Measurements from ENCODE around the gene H2AZ2. TPM values are rescaled to one million over a fixed set of nuclear protein-coding genes. Genes with fewer than 3 reads are reported as not detected.
"Not testable (repeated sequence)": the region's sequence is repeated elsewhere in the genome, so short reads cannot be mapped to it uniquely, and the experiment has no call there.

Gene H2AZ2
- total RNA-seq, 1 donor from 2014 or later = 105 TPM

GRCh38 chr7:44867073-44867995, 19.4 kb upstream of the H2AZ2 start:
- Mint-ChIP-seq H3K4me3 (ENCODE audit: unreplicated experiment) (no peak overlapping the region), H3K27me3 (ENCODE audit: low read depth, unreplicated experiment) (no peaks in the 10 kb centered on the region), H3K27ac (ENCODE audit: unreplicated experiment) (peak overlapping the region; percentile 72), H3K9me3 (ENCODE audit: unreplicated experiment) (peaks cover 5% of the 10 kb centered on the region), H3K36me3 (ENCODE audit: low read depth, unreplicated experiment) (peaks cover 2% of the 10 kb centered on the region), H3K4me1 (ENCODE audit: low read depth, unreplicated experiment) (peaks cover 8% of the 10 kb centered on the region)
- Histone ChIP-seq H3K79me2 (ENCODE audit: insufficient read depth, low read length) (no peaks in the 10 kb centered on the region), H3K27me3 (ENCODE audit: insufficient read depth, low read length) (no peaks in the 10 kb centered on the region), H3K9me3 (ENCODE audit: insufficient read depth, low read depth, low read length) (no peaks in the 10 kb centered on the region), H2AFZ (ENCODE audit: low read depth, low read length) (no peak overlapping the region), H3K27ac (ENCODE audit: low read depth, low read length) (peak overlapping the region; percentile 12), H3K4me1 (ENCODE audit: insufficient read depth, low read length) (peaks cover 8% of the 10 kb centered on the region), H4K20me1 (ENCODE audit: insufficient read depth, low read length) (no peaks in the 10 kb centered on the region), H3K4me3 (ENCODE audit: insufficient read depth, low read depth, low read length) (no peak overlapping the region), H3K36me3 (ENCODE audit: insufficient read depth, low read length) (no peaks in the 10 kb centered on the region), H3K9ac (ENCODE audit: low read length) (no peak overlapping the region), H3K4me2 (ENCODE audit: low read length) (peak overlapping the region; percentile 24)
- TF ChIP-seq EZH2 (IDR thresholded peaks at IDR 0.05; ENCODE audit: insufficient read depth, low read length) = no peak
- TF ChIP-seq, protein P1, sequence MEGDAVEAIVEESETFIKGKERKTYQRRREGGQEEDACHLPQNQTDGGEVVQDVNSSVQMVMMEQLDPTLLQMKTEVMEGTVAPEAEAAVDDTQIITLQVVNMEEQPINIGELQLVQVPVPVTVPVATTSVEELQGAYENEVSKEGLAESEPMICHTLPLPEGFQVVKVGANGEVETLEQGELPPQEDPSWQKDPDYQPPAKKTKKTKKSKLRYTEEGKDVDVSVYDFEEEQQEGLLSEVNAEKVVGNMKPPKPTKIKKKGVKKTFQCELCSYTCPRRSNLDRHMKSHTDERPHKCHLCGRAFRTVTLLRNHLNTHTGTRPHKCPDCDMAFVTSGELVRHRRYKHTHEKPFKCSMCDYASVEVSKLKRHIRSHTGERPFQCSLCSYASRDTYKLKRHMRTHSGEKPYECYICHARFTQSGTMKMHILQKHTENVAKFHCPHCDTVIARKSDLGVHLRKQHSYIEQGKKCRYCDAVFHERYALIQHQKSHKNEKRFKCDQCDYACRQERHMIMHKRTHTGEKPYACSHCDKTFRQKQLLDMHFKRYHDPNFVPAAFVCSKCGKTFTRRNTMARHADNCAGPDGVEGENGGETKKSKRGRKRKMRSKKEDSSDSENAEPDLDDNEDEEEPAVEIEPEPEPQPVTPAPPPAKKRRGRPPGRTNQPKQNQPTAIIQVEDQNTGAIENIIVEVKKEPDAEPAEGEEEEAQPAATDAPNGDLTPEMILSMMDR (IDR thresholded peaks at IDR 0.05; ENCODE audit: insufficient read depth, low read depth, low read length) = no peak
- peak; percentile 76 for FAIRE-seq
- peak; percentile 88 for DNase-seq (ENCODE audit: low read depth)

DNA sequence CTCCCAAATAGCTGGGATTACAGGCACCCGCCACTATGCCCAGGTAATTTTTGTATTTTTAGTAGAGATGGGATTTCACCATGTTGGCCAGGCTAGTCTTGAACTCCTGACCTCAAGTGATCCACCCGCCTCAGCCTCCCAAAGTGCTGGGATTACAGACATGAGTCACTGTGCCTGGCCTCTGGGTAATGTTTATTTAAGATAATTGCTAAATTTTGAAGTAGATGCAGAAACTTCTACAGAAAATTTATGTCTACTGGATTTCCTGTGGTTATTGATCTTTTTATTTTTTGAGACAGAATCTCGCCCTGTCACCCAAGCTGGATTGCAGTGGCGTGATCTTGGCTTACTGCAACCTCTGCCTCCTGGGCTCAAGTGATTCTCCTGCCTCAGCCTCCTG, 14.1 kb upstream of the H2AZ2 start:
- not testable (repeated sequence) for DNase-seq (ENCODE audit: low read depth); H3K27me3 Mint-ChIP-seq (ENCODE audit: low read depth, unreplicated experiment); H3K9me3 ChIP-seq (ENCODE audit: insufficient read depth, low read depth, low read length); H3K4me1 ChIP-seq (ENCODE audit: insufficient read depth, low read length); H3K27ac Mint-ChIP-seq (ENCODE audit: unreplicated experiment); H3K4me1 Mint-ChIP-seq (ENCODE audit: low read depth, unreplicated experiment); H3K36me3 ChIP-seq (ENCODE audit: insufficient read depth, low read length); H4K20me1 ChIP-seq (ENCODE audit: insufficient read depth, low read length); H2AFZ ChIP-seq (ENCODE audit: low read depth, low read length); H3K4me2 ChIP-seq (ENCODE audit: low read length); H3K9ac ChIP-seq (ENCODE audit: low read length); H3K27me3 ChIP-seq (ENCODE audit: insufficient read depth, low read length); H3K9me3 Mint-ChIP-seq (ENCODE audit: unreplicated experiment); H3K36me3 Mint-ChIP-seq (ENCODE audit: low read depth, unreplicated experiment); H3K4me3 ChIP-seq (ENCODE audit: insufficient read depth, low read depth, low read length); H3K27ac ChIP-seq (ENCODE audit: low read depth, low read length); FAIRE-seq; H3K79me2 ChIP-seq (ENCODE audit: insufficient read depth, low read length); H3K4me3 Mint-ChIP-seq (ENCODE audit: unreplicated experiment)

DNA sequence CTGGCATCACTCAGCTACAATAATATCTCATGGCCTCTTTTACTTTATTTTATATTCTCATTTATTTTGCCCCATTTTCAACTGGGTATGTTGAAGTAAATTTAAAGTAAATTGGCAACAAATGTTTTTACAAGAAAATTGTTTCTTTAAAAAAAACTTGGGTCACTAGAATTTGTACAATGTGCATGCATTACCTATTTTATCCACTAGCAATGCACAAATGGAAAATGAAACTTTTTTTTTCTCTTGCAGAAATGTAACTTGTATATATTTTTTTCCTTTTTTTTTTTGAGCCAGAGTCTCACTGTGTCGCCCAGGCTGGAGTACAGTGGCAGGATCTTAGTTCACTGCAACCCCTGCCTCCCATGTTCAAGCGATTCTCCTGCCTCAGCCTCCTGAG, 10.3 kb upstream of the H2AZ2 start:
- TF ChIP-seq EZH2 (IDR thresholded peaks at IDR 0.05; ENCODE audit: insufficient read depth, low read length) = no peak
- TF ChIP-seq, protein P1 (IDR thresholded peaks at IDR 0.05; ENCODE audit: insufficient read depth, low read depth, low read length) = peak; percentile 14
- no peaks in the 10 kb centered on the region for H3K36me3 Mint-ChIP-seq (ENCODE audit: low read depth, unreplicated experiment)
- H3K27ac Mint-ChIP-seq (ENCODE audit: unreplicated experiment) = no peak overlapping the region

More for the DNA sequence above, 10.3 kb upstream of the H2AZ2 start:
- Mint-ChIP-seq H3K4me1 (ENCODE audit: low read depth, unreplicated experiment) (peaks cover 2% of the 10 kb centered on the region), H3K4me3 (ENCODE audit: unreplicated experiment) (no peak overlapping the region), H3K9me3 (ENCODE audit: unreplicated experiment) (no peaks in the 10 kb centered on the region), H3K27me3 (ENCODE audit: low read depth, unreplicated experiment) (no peaks in the 10 kb centered on the region)
- Histone ChIP-seq H3K9me3 (ENCODE audit: insufficient read depth, low read depth, low read length) (no peaks in the 10 kb centered on the region), H3K4me1 (ENCODE audit: insufficient read depth, low read length) (no peaks in the 10 kb centered on the region), H3K79me2 (ENCODE audit: insufficient read depth, low read length) (no peaks in the 10 kb centered on the region), H3K27ac (ENCODE audit: low read depth, low read length) (no peak overlapping the region), H4K20me1 (ENCODE audit: insufficient read depth, low read length) (no peaks in the 10 kb centered on the region), H3K4me3 (ENCODE audit: insufficient read depth, low read depth, low read length) (no peak overlapping the region), H3K27me3 (ENCODE audit: insufficient read depth, low read length) (no peaks in the 10 kb centered on the region), H3K4me2 (ENCODE audit: low read length) (no peak overlapping the region), H2AFZ (ENCODE audit: low read depth, low read length) (no peak overlapping the region), H3K9ac (ENCODE audit: low read length) (no peak overlapping the region), H3K36me3 (ENCODE audit: insufficient read depth, low read length) (no peaks in the 10 kb centered on the region)
- DNase-seq (ENCODE audit: low read depth) (no peak), FAIRE-seq (no peak)
